ENCODE data around the gene KDM8. TPM values are rescaled to one million over a fixed set of nuclear protein-coding genes. Genes with fewer than 3 reads are reported as not detected.

Gene KDM8
- total RNA-seq, 1 donor from 2014 or later: 15.6 TPM

DNA sequence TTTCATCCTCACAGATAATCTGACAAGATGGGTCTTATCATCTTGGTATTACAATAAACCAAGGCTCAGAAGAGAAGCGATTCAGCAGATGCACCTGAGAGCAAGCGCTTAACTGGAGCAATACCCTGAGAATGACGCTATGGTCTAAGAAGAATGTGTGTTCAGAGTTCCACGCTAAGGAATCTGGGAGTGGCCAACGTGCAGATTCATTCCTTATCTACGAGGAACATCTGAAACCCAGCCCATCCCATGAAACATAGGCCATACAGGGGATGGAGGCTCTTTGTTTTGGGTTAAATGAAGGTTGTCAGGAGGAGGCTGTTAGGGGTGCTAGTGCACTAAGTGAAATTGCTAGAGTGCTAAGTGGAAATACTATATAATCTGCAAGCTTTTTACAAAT lies 28.5 kb upstream of the KDM8 start:
- peaks cover 4% of the 10 kb centered on the region for H3K9me3 Mint-ChIP-seq
- no peaks in the 10 kb centered on the region for H3K36me3 Mint-ChIP-seq (ENCODE audit: low read depth)
- H3K27ac Mint-ChIP-seq (ENCODE audit: unreplicated experiment): no peak overlapping the region
- no peak overlapping the region for H3K4me3 Mint-ChIP-seq
- TF ChIP-seq, protein P1, sequence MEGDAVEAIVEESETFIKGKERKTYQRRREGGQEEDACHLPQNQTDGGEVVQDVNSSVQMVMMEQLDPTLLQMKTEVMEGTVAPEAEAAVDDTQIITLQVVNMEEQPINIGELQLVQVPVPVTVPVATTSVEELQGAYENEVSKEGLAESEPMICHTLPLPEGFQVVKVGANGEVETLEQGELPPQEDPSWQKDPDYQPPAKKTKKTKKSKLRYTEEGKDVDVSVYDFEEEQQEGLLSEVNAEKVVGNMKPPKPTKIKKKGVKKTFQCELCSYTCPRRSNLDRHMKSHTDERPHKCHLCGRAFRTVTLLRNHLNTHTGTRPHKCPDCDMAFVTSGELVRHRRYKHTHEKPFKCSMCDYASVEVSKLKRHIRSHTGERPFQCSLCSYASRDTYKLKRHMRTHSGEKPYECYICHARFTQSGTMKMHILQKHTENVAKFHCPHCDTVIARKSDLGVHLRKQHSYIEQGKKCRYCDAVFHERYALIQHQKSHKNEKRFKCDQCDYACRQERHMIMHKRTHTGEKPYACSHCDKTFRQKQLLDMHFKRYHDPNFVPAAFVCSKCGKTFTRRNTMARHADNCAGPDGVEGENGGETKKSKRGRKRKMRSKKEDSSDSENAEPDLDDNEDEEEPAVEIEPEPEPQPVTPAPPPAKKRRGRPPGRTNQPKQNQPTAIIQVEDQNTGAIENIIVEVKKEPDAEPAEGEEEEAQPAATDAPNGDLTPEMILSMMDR (conservative IDR thresholded peaks at IDR 0.05): no peak
- no peak for DNase-seq (ENCODE audit: low read depth, low spot score)
- H3K4me1 Mint-ChIP-seq: no peaks in the 10 kb centered on the region
- H3K27me3 Mint-ChIP-seq (ENCODE audit: low read depth): peaks cover 4% of the 10 kb centered on the region

DNA sequence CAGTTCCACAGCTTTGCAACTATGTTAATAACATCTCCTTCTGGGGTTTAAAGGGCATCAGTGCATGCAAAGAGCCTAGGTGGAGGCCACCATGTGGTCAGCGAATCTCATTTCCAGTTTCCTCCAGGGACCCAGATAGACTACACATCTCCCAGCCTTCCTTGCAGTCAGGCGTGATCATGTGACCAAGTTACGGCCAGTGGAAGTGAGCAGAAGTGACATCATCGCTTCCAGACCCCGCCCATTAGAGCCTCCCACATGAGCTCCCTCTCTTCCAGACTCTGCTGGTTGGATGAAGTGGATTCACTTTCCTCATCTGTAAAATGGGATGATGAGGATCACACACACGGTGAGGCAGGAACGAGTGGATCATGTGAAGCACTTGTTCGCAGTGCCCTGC lies 27.4 kb upstream of the KDM8 start:
- no peak overlapping the region for H3K4me3 Mint-ChIP-seq
- DNase-seq (ENCODE audit: low read depth, low spot score): no peak
- H3K27me3 Mint-ChIP-seq (ENCODE audit: low read depth): peaks cover 6% of the 10 kb centered on the region
- H3K9me3 Mint-ChIP-seq: peaks cover 4% of the 10 kb centered on the region
- no peaks in the 10 kb centered on the region for H3K36me3 Mint-ChIP-seq (ENCODE audit: low read depth)
- H3K4me1 Mint-ChIP-seq: no peaks in the 10 kb centered on the region
- TF ChIP-seq, protein P1 (conservative IDR thresholded peaks at IDR 0.05): no peak
- no peak overlapping the region for H3K27ac Mint-ChIP-seq (ENCODE audit: unreplicated experiment)

GRCh38 chr16:27177031-27177774 lies 26.1 kb upstream of the KDM8 start:
- TF ChIP-seq, protein P1 (conservative IDR thresholded peaks at IDR 0.05): no peak
- H3K27me3 Mint-ChIP-seq (ENCODE audit: low read depth): peaks cover 17% of the 10 kb centered on the region
- H3K36me3 Mint-ChIP-seq (ENCODE audit: low read depth): no peaks in the 10 kb centered on the region
- H3K27ac Mint-ChIP-seq (ENCODE audit: unreplicated experiment): no peak overlapping the region
- no peak overlapping the region for H3K4me3 Mint-ChIP-seq
- no peak for DNase-seq (ENCODE audit: low read depth, low spot score)
- H3K9me3 Mint-ChIP-seq: no peaks in the 10 kb centered on the region
- no peaks in the 10 kb centered on the region for H3K4me1 Mint-ChIP-seq

DNA sequence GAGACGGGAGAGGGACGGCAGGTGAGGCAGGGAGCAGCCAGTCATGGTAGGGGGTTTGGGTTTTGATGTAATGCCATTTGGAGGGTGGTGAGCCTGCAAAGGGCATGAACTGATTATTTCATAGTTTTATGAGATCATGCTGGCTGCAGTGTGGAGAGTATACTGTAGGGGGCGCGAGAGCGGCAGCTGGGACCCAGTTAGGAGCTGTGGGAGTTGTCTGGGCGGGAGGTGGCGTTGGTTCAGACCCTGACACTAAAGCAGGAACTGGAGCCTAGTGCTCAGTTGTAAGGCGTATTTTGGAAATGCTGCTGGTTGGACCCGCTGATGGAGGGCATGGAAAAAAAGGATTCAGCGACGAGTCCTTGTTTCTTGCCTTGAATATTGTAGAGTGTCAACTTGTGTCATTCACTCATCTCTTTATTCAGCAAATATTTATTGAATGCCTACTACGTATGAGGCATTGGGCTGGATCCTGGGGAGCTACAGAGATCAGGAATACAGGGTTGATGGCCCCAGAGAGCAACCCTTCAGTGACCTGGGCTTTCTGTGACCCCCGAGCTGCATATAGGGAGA lies 23.7 kb upstream of the KDM8 start:
- Mint-ChIP-seq H3K27me3 (ENCODE audit: low read depth) (peaks cover 27% of the 10 kb centered on the region), H3K4me3 (no peak overlapping the region), H3K9me3 (no peaks in the 10 kb centered on the region), H3K27ac (ENCODE audit: unreplicated experiment) (no peak overlapping the region), H3K36me3 (ENCODE audit: low read depth) (no peaks in the 10 kb centered on the region), H3K4me1 (no peaks in the 10 kb centered on the region)
- TF ChIP-seq, protein P1 (conservative IDR thresholded peaks at IDR 0.05): peak; percentile 78
- peak; percentile 80 for DNase-seq (ENCODE audit: low read depth, low spot score)

DNA sequence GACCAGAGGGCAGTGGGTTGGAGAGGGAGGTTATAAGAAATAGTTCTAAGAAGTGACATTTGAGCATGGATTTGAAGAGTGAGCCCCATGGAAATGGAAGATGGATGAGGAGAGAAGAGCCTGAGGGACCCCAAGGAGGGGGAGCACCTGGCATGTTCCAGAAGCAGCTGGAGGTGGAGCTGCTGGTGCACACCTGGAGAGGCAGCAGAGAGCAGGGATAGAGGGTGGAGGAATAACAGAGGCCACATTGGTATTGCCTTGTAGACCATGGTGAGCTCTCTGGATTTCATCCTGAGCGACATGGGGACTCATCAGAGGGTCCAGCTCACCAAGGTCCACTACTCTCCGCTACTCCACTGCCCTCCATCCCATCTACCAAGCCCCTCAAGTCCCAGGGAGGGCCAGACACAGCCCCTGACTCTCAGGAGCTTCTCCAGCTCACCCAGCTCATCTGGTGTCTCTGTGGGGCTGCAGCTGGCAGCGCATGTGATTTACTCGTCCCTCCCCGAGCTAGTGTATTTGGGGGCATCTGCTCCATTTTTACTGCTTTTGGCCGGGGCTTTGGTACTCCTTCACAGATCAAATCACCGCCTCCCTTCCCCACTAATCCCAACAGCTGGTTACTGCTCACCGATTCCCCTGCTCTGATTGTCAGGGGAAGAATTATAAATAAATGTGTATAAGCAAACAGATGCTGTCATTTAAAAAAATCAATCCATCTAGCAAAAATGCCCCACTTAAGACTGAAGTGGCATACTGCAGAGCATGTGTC lies 22.1 kb upstream of the KDM8 start:
- TF ChIP-seq, protein P1 (conservative IDR thresholded peaks at IDR 0.05): no peak
- peaks cover 32% of the 10 kb centered on the region for H3K27me3 Mint-ChIP-seq (ENCODE audit: low read depth)
- no peak overlapping the region for H3K4me3 Mint-ChIP-seq
- no peak for DNase-seq (ENCODE audit: low read depth, low spot score)
- H3K4me1 Mint-ChIP-seq: no peaks in the 10 kb centered on the region
- H3K27ac Mint-ChIP-seq (ENCODE audit: unreplicated experiment): no peak overlapping the region
- H3K36me3 Mint-ChIP-seq (ENCODE audit: low read depth): no peaks in the 10 kb centered on the region
- H3K9me3 Mint-ChIP-seq: no peaks in the 10 kb centered on the region
